Measurements from ENCODE around the gene WNT11.

The WNT11 gene

GRCh38 chr11:76189682-76190081, 16.6 kb downstream of the WNT11 start:
- Mint-ChIP-seq H3K36me3 (ENCODE audit: low read depth) (no peaks in the 10 kb centered on the region), H3K27ac (no peak overlapping the region)

GRCh38 chr11:76188873-76189272, 17.4 kb downstream of the WNT11 start:
- Mint-ChIP-seq H3K36me3 (ENCODE audit: low read depth) (no peaks in the 10 kb centered on the region), H3K4me1 (ENCODE audit: low read depth) (no peaks in the 10 kb centered on the region), H3K27me3 (no peaks in the 10 kb centered on the region), H3K27ac (no peak overlapping the region), H3K9me3 (no peaks in the 10 kb centered on the region), H3K4me3 (no peak overlapping the region)

More at GRCh38 chr11:76189682-76190081, 16.6 kb downstream of the WNT11 start:
- no peaks in the 10 kb centered on the region for H3K27me3 Mint-ChIP-seq
- no peaks in the 10 kb centered on the region for H3K4me1 Mint-ChIP-seq (ENCODE audit: low read depth)
- H3K4me3 Mint-ChIP-seq, result no peak overlapping the region
- H3K9me3 Mint-ChIP-seq, result no peaks in the 10 kb centered on the region

- H3K27ac Mint-ChIP-seq, result no peak overlapping the region
- H3K9me3 Mint-ChIP-seq, result no peaks in the 10 kb centered on the region
- H3K4me3 Mint-ChIP-seq, result no peak overlapping the region
- no peaks in the 10 kb centered on the region for H3K36me3 Mint-ChIP-seq (ENCODE audit: low read depth)
- H3K27me3 Mint-ChIP-seq, result no peaks in the 10 kb centered on the region
- H3K4me1 Mint-ChIP-seq (ENCODE audit: low read depth), result no peaks in the 10 kb centered on the region
These were observed 19.5 kb downstream of the WNT11 start for GRCh38 chr11:76186776-76187279.

GRCh38 chr11:76185931-76186401, 20.3 kb downstream of the WNT11 start:
- Mint-ChIP-seq H3K27ac (no peak overlapping the region), H3K4me3 (no peak overlapping the region), H3K9me3 (no peaks in the 10 kb centered on the region)

GRCh38 chr11:76185511-76185910, 20.8 kb downstream of the WNT11 start:
- H3K4me1 Mint-ChIP-seq (ENCODE audit: low read depth), result no peaks in the 10 kb centered on the region
- no peak overlapping the region for H3K27ac Mint-ChIP-seq
- H3K4me3 Mint-ChIP-seq, result no peak overlapping the region
- H3K9me3 Mint-ChIP-seq, result no peaks in the 10 kb centered on the region
- no peaks in the 10 kb centered on the region for H3K36me3 Mint-ChIP-seq (ENCODE audit: low read depth)
- H3K27me3 Mint-ChIP-seq, result no peaks in the 10 kb centered on the region

More at GRCh38 chr11:76185931-76186401, 20.3 kb downstream of the WNT11 start:
- Mint-ChIP-seq H3K36me3 (ENCODE audit: low read depth) (no peaks in the 10 kb centered on the region), H3K27me3 (no peaks in the 10 kb centered on the region), H3K4me1 (ENCODE audit: low read depth) (no peaks in the 10 kb centered on the region)

- Mint-ChIP-seq H3K4me1 (ENCODE audit: low read depth) (no peaks in the 10 kb centered on the region), H3K9me3 (no peaks in the 10 kb centered on the region), H3K36me3 (ENCODE audit: low read depth) (no peaks in the 10 kb centered on the region), H3K4me3 (no peak overlapping the region), H3K27me3 (no peaks in the 10 kb centered on the region), H3K27ac (no peak overlapping the region)
These were observed 21.7 kb downstream of the WNT11 start for GRCh38 chr11:76184551-76184993.

- no peaks in the 10 kb centered on the region for H3K4me1 Mint-ChIP-seq (ENCODE audit: low read depth)
- H3K4me3 Mint-ChIP-seq, result no peak overlapping the region
- no peaks in the 10 kb centered on the region for H3K9me3 Mint-ChIP-seq
- no peaks in the 10 kb centered on the region for H3K27me3 Mint-ChIP-seq
- no peaks in the 10 kb centered on the region for H3K36me3 Mint-ChIP-seq (ENCODE audit: low read depth)
- H3K27ac Mint-ChIP-seq, result no peak overlapping the region
These were observed 24.9 kb downstream of the WNT11 start for GRCh38 chr11:76181371-76181770.

- no peak overlapping the region for H3K4me3 Mint-ChIP-seq
- H3K4me1 Mint-ChIP-seq (ENCODE audit: low read depth), result peaks cover 3% of the 10 kb centered on the region
- H3K9me3 Mint-ChIP-seq, result no peaks in the 10 kb centered on the region
- no peaks in the 10 kb centered on the region for H3K36me3 Mint-ChIP-seq (ENCODE audit: low read depth)
- H3K27ac Mint-ChIP-seq, result no peak overlapping the region
- no peaks in the 10 kb centered on the region for H3K27me3 Mint-ChIP-seq
These were observed 27.2 kb downstream of the WNT11 start for GRCh38 chr11:76179147-76179546.

- H3K27me3 Mint-ChIP-seq, result no peaks in the 10 kb centered on the region
- no peaks in the 10 kb centered on the region for H3K9me3 Mint-ChIP-seq
- no peak overlapping the region for H3K4me3 Mint-ChIP-seq
- H3K27ac Mint-ChIP-seq, result no peak overlapping the region
- H3K36me3 Mint-ChIP-seq (ENCODE audit: low read depth), result no peaks in the 10 kb centered on the region
- H3K4me1 Mint-ChIP-seq (ENCODE audit: low read depth), result peaks cover 3% of the 10 kb centered on the region
These were observed 29.0 kb downstream of the WNT11 start for GRCh38 chr11:76177250-76177686.

GRCh38 chr11:76176463-76176862, 29.8 kb downstream of the WNT11 start:
- H3K4me1 Mint-ChIP-seq (ENCODE audit: low read depth), result peaks cover 3% of the 10 kb centered on the region

GRCh38 chr11:76175783-76176182, 30.5 kb downstream of the WNT11 start:
- Mint-ChIP-seq H3K27ac (no peak overlapping the region), H3K36me3 (ENCODE audit: low read depth) (no peaks in the 10 kb centered on the region), H3K4me3 (no peak overlapping the region), H3K27me3 (no peaks in the 10 kb centered on the region), H3K4me1 (ENCODE audit: low read depth) (peaks cover 3% of the 10 kb centered on the region), H3K9me3 (no peaks in the 10 kb centered on the region)

More at GRCh38 chr11:76176463-76176862, 29.8 kb downstream of the WNT11 start:
- Mint-ChIP-seq H3K27ac (no peak overlapping the region), H3K36me3 (ENCODE audit: low read depth) (no peaks in the 10 kb centered on the region), H3K9me3 (no peaks in the 10 kb centered on the region), H3K4me3 (no peak overlapping the region), H3K27me3 (no peaks in the 10 kb centered on the region)

- Mint-ChIP-seq H3K9me3 (no peaks in the 10 kb centered on the region), H3K36me3 (ENCODE audit: low read depth) (no peaks in the 10 kb centered on the region), H3K4me3 (no peak overlapping the region), H3K27ac (no peak overlapping the region), H3K27me3 (no peaks in the 10 kb centered on the region), H3K4me1 (ENCODE audit: low read depth) (peaks cover 3% of the 10 kb centered on the region)
These were observed 32.0 kb downstream of the WNT11 start for GRCh38 chr11:76174330-76174729.

- Mint-ChIP-seq H3K4me1 (ENCODE audit: low read depth) (peaks cover 3% of the 10 kb centered on the region), H3K27me3 (no peaks in the 10 kb centered on the region), H3K36me3 (ENCODE audit: low read depth) (no peaks in the 10 kb centered on the region), H3K9me3 (no peaks in the 10 kb centered on the region), H3K27ac (no peak overlapping the region), H3K4me3 (no peak overlapping the region)
These were observed 32.6 kb downstream of the WNT11 start for GRCh38 chr11:76173663-76174062.

- H3K27me3 Mint-ChIP-seq, result no peaks in the 10 kb centered on the region
- no peaks in the 10 kb centered on the region for H3K9me3 Mint-ChIP-seq
- H3K36me3 Mint-ChIP-seq (ENCODE audit: low read depth), result no peaks in the 10 kb centered on the region
- H3K4me3 Mint-ChIP-seq, result no peak overlapping the region
- H3K27ac Mint-ChIP-seq, result no peak overlapping the region
- H3K4me1 Mint-ChIP-seq (ENCODE audit: low read depth), result peaks cover 3% of the 10 kb centered on the region
These were observed 33.7 kb downstream of the WNT11 start for GRCh38 chr11:76172583-76172982.

- Mint-ChIP-seq H3K4me1 (ENCODE audit: low read depth) (peaks cover 3% of the 10 kb centered on the region), H3K4me3 (no peak overlapping the region), H3K27ac (no peak overlapping the region), H3K27me3 (no peaks in the 10 kb centered on the region), H3K36me3 (ENCODE audit: low read depth) (no peaks in the 10 kb centered on the region), H3K9me3 (no peaks in the 10 kb centered on the region)
These were observed 35.8 kb downstream of the WNT11 start for GRCh38 chr11:76170468-76170867.

GRCh38 chr11:76169473-76169896, 36.8 kb downstream of the WNT11 start:
- Mint-ChIP-seq H3K36me3 (ENCODE audit: low read depth) (no peaks in the 10 kb centered on the region), H3K27ac (no peak overlapping the region), H3K4me1 (ENCODE audit: low read depth) (peaks cover 2% of the 10 kb centered on the region), H3K4me3 (no peak overlapping the region), H3K9me3 (no peaks in the 10 kb centered on the region), H3K27me3 (no peaks in the 10 kb centered on the region)
